Measurements from ENCODE around the gene KCNG4.

GRCh38 chr16:84181144-84181915 is 58.5 kb downstream of the KCNG4 start:
- TF ChIP-seq, protein P1, sequence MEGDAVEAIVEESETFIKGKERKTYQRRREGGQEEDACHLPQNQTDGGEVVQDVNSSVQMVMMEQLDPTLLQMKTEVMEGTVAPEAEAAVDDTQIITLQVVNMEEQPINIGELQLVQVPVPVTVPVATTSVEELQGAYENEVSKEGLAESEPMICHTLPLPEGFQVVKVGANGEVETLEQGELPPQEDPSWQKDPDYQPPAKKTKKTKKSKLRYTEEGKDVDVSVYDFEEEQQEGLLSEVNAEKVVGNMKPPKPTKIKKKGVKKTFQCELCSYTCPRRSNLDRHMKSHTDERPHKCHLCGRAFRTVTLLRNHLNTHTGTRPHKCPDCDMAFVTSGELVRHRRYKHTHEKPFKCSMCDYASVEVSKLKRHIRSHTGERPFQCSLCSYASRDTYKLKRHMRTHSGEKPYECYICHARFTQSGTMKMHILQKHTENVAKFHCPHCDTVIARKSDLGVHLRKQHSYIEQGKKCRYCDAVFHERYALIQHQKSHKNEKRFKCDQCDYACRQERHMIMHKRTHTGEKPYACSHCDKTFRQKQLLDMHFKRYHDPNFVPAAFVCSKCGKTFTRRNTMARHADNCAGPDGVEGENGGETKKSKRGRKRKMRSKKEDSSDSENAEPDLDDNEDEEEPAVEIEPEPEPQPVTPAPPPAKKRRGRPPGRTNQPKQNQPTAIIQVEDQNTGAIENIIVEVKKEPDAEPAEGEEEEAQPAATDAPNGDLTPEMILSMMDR (conservative IDR thresholded peaks at IDR 0.05 in 1 of 2, IDR thresholded peaks at IDR 0.05 in 1 of 2; ENCODE audit: low read depth in 1 of 2, low read length in 2 of 2) = no peak
- TF ChIP-seq EZH2 (IDR thresholded peaks at IDR 0.05; ENCODE audit: low read length, missing control alignments) = no peak

Data from fibroblast of lung (primary cell).